KMS-11 (cell line): Measurements from ENCODE around the gene PLD3.

Experiments
- H2AFZ ChIP-seq: fragments of 200-600 bp; sonication (generic); 2 replicates; pipeline ENCODE4 v1.6.1; 2016; ENCODE audit warnings: antibody characterized with exemption, mixed run types, low read depth
- H3K27ac ChIP-seq: fragments of 200-600 bp; sonication (generic); 2 replicates; pipeline ENCODE4 v1.6.1; 2016; ENCODE audit warnings: mild to moderate bottlenecking, mixed run types
- H3K27me3 ChIP-seq: fragments of 200-600 bp; sonication (generic); 2 replicates; pipeline ENCODE4 v1.6.1; 2017; ENCODE audit warnings: mild to moderate bottlenecking, low read depth, mixed run types, moderate library complexity; ENCODE audit not compliant: insufficient read depth
- H3K36me3 ChIP-seq: fragments of 200-600 bp; sonication (generic); 2 replicates; pipeline ENCODE4 v1.6.1; 2017; ENCODE audit warnings: mild to moderate bottlenecking, mixed run types; ENCODE audit not compliant: insufficient read depth
- H3K4me1 ChIP-seq: fragments of 200-600 bp; sonication (generic); 2 replicates; pipeline ENCODE4 v1.6.1; 2016; ENCODE audit warnings: mild to moderate bottlenecking, low read depth, mixed run types; ENCODE audit not compliant: poor library complexity, severe bottlenecking
- H3K4me2 ChIP-seq: fragments of 200-600 bp; sonication (generic); 2 replicates; pipeline ENCODE4 v1.7.0; 2016; ENCODE audit warnings: mild to moderate bottlenecking, mixed run types
- H3K4me3 ChIP-seq: fragments of 200-600 bp; sonication (generic); IDR thresholded peaks from 2 replicates; pipeline ENCODE4 v1.6.1; 2017; ENCODE audit warnings: low read depth, low read length, mixed read lengths; ENCODE audit not compliant: insufficient read depth
- H3K79me2 ChIP-seq: fragments of 200-600 bp; sonication (generic); 2 replicates; pipeline ENCODE4 v1.6.1; 2016; ENCODE audit warnings: low read depth, mixed run types; ENCODE audit not compliant: insufficient read depth
- H3K9ac ChIP-seq: fragments of 200-600 bp; sonication (generic); 2 replicates; pipeline ENCODE4 v1.6.1; 2016; ENCODE audit warnings: mild to moderate bottlenecking, mixed run types
- H4K20me1 ChIP-seq: fragments of 200-600 bp; sonication (generic); 2 replicates; pipeline ENCODE4 v1.6.1; 2016; ENCODE audit warnings: mild to moderate bottlenecking, mixed run types; ENCODE audit not compliant: insufficient read depth
- TF ChIP-seq, protein P1 (sequence below): fragments of 200-600 bp; sonication (generic); conservative IDR thresholded peaks from 2 replicates; pipeline ENCODE4 v1.6.1; 2017; ENCODE audit warnings: low read depth, mild to moderate bottlenecking, antibody characterized with exemption, low read length, moderate library complexity, mixed read lengths

Gene PLD3

DNA sequence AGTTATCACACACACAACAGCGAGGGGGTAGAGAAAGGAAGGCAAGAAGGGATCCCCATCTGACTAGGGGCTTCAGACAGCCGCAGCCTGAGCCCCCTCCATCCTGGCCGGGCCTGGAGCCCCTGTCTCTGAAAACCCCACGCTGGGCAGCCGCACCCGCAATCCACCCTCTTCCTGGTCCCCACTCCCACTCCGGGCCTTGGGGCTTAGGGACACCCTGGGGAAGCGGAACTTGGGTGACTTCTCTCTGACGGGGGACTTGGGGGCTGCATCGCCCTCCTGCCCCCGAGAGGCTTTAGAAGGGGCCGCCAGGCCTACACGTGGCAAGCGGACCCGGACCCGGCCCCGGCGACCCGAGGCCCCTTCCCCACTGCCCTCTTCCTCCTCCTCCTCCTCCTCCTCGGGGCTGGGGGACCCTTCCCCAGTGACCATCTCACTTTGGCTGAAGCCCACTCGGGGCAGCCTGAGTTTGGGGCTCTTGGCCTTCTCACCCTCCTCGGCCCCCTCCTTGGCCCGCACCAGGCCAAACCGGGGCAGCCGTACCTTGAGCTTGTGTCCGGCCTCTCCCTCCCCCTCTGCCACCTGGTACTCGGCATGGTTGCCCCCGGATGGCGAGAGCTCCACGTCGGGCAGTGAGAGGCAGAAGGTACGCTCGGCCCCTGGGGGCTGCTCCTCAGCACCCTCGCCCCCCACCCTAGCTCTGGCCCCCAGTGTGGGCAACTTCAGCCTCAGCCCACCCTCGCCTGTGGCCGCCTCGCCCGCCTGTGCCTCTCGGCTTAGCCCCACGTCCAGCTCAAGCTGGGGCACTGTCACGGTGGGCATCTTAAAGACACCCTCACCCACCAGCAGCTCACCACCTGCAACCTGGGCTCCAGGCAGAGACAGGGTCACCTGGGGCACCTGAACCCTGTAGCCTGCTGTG lies 45.7 kb downstream of the PLD3 start:
- Histone ChIP-seq H2AFZ (no peak overlapping the region), H3K4me2 (no peak overlapping the region), H3K79me2 (no peaks in the 10 kb centered on the region), H3K36me3 (no peaks in the 10 kb centered on the region), H3K4me1 (peaks cover 17% of the 10 kb centered on the region), H3K27ac (no peak overlapping the region), H4K20me1 (no peaks in the 10 kb centered on the region), H3K9ac (no peak overlapping the region), H3K27me3 (peaks cover 12% of the 10 kb centered on the region), H3K4me3 (no peak overlapping the region)
- TF ChIP-seq, protein P1, sequence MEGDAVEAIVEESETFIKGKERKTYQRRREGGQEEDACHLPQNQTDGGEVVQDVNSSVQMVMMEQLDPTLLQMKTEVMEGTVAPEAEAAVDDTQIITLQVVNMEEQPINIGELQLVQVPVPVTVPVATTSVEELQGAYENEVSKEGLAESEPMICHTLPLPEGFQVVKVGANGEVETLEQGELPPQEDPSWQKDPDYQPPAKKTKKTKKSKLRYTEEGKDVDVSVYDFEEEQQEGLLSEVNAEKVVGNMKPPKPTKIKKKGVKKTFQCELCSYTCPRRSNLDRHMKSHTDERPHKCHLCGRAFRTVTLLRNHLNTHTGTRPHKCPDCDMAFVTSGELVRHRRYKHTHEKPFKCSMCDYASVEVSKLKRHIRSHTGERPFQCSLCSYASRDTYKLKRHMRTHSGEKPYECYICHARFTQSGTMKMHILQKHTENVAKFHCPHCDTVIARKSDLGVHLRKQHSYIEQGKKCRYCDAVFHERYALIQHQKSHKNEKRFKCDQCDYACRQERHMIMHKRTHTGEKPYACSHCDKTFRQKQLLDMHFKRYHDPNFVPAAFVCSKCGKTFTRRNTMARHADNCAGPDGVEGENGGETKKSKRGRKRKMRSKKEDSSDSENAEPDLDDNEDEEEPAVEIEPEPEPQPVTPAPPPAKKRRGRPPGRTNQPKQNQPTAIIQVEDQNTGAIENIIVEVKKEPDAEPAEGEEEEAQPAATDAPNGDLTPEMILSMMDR = no peak

DNA sequence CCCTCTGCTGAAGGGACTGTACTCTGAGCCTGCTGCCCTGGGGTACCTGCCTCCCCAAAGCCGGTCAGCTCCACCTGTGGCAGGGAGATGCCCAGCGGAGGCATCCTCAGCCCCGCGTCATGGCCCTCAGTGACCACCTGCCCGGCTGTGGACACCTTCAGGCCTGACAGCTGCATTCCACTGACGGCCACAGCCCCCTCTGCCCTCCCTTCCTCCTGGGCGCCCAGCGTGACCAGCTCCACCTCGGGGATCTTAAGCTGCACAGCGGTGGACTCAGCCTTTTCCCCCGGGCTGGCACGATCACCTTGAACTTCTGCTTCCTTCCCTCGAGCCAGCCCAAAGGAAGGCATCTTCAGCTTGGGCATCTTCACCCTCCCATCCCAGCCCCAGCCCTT lies 46.3 kb downstream of the PLD3 start:
- Histone ChIP-seq H3K79me2 (no peaks in the 10 kb centered on the region), H3K9ac (no peak overlapping the region), H3K27me3 (peaks cover 12% of the 10 kb centered on the region), H2AFZ (no peak overlapping the region), H3K36me3 (no peaks in the 10 kb centered on the region), H3K4me2 (no peak overlapping the region), H4K20me1 (no peaks in the 10 kb centered on the region), H3K27ac (no peak overlapping the region), H3K4me1 (peaks cover 17% of the 10 kb centered on the region), H3K4me3 (no peak overlapping the region)
- TF ChIP-seq, protein P1 = no peak

DNA sequence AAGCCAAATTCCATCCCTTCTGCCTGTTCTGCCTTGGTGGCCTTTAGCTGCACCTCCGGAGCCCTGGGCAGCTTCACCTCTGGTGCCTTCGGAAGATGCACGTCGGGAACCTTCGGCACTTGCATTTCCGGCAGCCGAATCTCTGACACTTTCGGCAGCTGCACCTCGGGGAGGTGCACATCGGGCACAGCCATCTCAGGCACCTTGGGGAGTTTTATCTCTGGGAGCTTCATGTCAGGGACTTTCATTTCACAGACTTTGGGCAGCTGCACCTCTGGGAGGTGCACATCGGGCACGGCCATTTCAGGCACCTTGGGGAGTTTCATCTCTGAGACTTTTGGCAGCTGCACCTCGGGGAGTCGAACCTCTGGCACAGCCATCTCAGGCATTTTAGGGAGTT lies 47.5 kb downstream of the PLD3 start:
- H4K20me1 ChIP-seq = no peaks in the 10 kb centered on the region
- peak overlapping the region; percentile 71 for H2AFZ ChIP-seq
- TF ChIP-seq, protein P1 = no peak
- peaks cover 15% of the 10 kb centered on the region for H3K27me3 ChIP-seq
- H3K79me2 ChIP-seq = no peaks in the 10 kb centered on the region
- H3K4me2 ChIP-seq = peak overlapping the region; percentile 79
- peaks cover 17% of the 10 kb centered on the region for H3K4me1 ChIP-seq
- H3K9ac ChIP-seq = no peak overlapping the region
- no peak overlapping the region for H3K27ac ChIP-seq
- no peaks in the 10 kb centered on the region for H3K36me3 ChIP-seq
- H3K4me3 ChIP-seq = no peak overlapping the region

DNA sequence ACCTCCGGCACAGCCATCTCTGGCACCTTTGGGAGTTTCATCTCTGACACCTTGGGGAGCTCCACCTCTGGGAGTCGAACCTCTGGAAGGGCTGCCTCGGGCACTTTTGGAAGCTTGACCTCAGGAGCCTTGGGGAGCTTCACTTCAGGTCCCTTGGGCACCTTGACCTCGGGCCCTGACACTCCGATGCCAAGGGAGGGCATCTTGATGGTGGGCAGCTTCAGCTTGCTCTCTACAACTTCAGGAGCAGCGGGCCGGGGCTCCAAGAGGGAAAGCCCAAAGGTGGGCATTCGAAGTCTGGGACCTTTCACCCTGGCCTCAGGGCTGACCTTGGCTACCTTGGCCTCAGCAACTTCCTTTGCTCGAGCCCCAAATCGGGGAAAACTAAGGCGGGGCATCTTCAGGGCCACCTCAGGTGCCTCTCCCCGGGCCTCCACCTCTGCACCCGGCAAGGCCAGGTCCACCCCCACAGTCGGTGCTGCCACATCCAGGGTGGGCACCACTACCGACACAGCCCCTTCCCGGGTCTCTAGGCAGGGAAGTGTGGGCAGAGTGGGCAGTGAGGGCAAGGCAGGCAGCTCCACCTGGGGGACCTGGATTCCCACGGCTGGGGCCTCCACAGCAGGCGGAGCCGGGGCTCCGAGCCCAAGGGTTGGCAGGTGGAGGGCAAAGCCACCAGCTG lies 48.5 kb downstream of the PLD3 start:
- Histone ChIP-seq H3K36me3 (no peaks in the 10 kb centered on the region), H3K27ac (no peak overlapping the region), H3K4me3 (no peak overlapping the region), H3K4me1 (peaks cover 17% of the 10 kb centered on the region), H3K9ac (no peak overlapping the region), H3K27me3 (peaks cover 16% of the 10 kb centered on the region), H2AFZ (no peak overlapping the region), H4K20me1 (no peaks in the 10 kb centered on the region), H3K79me2 (no peaks in the 10 kb centered on the region), H3K4me2 (peak overlapping the region; percentile 79)
- TF ChIP-seq, protein P1 = no peak
